GM18505 (cell line): ENCODE measurements around the gene ZCCHC14.

ENCODE experiments used
- ATAC-seq: cut with Tn5 transposase; IDR thresholded peaks from one replicate; pipeline ENCODE4 v1.9.1; 2021; ENCODE audit not compliant: unreplicated experiment
- POLR2A ChIP-seq: IDR thresholded peaks from 4 replicates; pipeline ENCODE4 v1.6.1; 2011; ENCODE audit warnings: borderline replicate concordance; ENCODE audit not compliant: insufficient read depth, insufficient read length; ENCODE audit errors: extremely low read depth

The ZCCHC14 gene

GRCh38 chr16:87453326-87453725 is 39.5 kb downstream of the ZCCHC14 start:
- no peak for TF ChIP-seq POLR2A
- no peak for ATAC-seq

GRCh38 chr16:87451563-87452210 is 41.1 kb downstream of the ZCCHC14 start:
- ATAC-seq = no peak
- TF ChIP-seq POLR2A = no peak

GRCh38 chr16:87448866-87449265 is 44.0 kb downstream of the ZCCHC14 start:
- no peak for ATAC-seq
- TF ChIP-seq POLR2A = no peak

GRCh38 chr16:87447323-87447722 is 45.5 kb downstream of the ZCCHC14 start:
- no peak for TF ChIP-seq POLR2A

GRCh38 chr16:87446479-87446878 is 46.3 kb downstream of the ZCCHC14 start:
- TF ChIP-seq POLR2A = no peak
- ATAC-seq = no peak

More at GRCh38 chr16:87447323-87447722, 45.5 kb downstream of the ZCCHC14 start:
- no peak for ATAC-seq

- no peak for ATAC-seq
- TF ChIP-seq POLR2A = no peak
Measured at GRCh38 chr16:87445486-87445885, 47.3 kb downstream of the ZCCHC14 start.

- ATAC-seq = no peak
- no peak for TF ChIP-seq POLR2A
Measured at GRCh38 chr16:87443964-87444363, 48.9 kb downstream of the ZCCHC14 start.

GRCh38 chr16:87443016-87443415 is 49.8 kb downstream of the ZCCHC14 start:
- no peak for ATAC-seq
- no peak for TF ChIP-seq POLR2A

GRCh38 chr16:87442581-87442966 is 50.2 kb downstream of the ZCCHC14 start:
- no peak for TF ChIP-seq POLR2A
- ATAC-seq = no peak

GRCh38 chr16:87441886-87442580 is 50.8 kb downstream of the ZCCHC14 start:
- no peak for ATAC-seq
- TF ChIP-seq POLR2A = no peak

- TF ChIP-seq POLR2A = no peak
- no peak for ATAC-seq
Measured at GRCh38 chr16:87439926-87440325, 52.9 kb downstream of the ZCCHC14 start.

- TF ChIP-seq POLR2A = no peak
- no peak for ATAC-seq
Measured at GRCh38 chr16:87438611-87438985, 54.2 kb downstream of the ZCCHC14 start.

GRCh38 chr16:87437911-87438610 is 54.8 kb downstream of the ZCCHC14 start:
- TF ChIP-seq POLR2A = no peak
- ATAC-seq = no peak

- no peak for ATAC-seq
- TF ChIP-seq POLR2A = no peak
Measured at GRCh38 chr16:87437327-87437726, 55.5 kb downstream of the ZCCHC14 start.
